Smooth muscle cell (in vitro differentiated cells): ENCODE data around the gene AFF2. TPM values are rescaled to one million over a fixed set of nuclear protein-coding genes. Genes with fewer than 3 reads are reported as not detected.

Experiments used
- DNase-seq: peaks from one replicate; lab custom pipeline; 2025; ENCODE audit not compliant: unreplicated experiment; lab: John Stamatoyannopoulos, UW
- H2AFZ ChIP-seq: fragments of 200-600 bp; sonication (generic); 2 replicates; pipeline ENCODE4 v1.6.0; 2016; ENCODE audit warnings: antibody characterized with exemption, low read depth, mild to moderate bottlenecking
- H3F3A ChIP-seq: fragments of 200-600 bp; sonication (generic); 2 replicates; pipeline ENCODE4 v1.6.0; 2017; ENCODE audit warnings: antibody characterized with exemption, low read depth
- H3K27ac ChIP-seq: fragments of 200-600 bp; sonication (generic); 2 replicates; pipeline ENCODE4 v1.5.1; 2016; ENCODE audit warnings: low read depth, mild to moderate bottlenecking
- H3K27me3 ChIP-seq: fragments of 200-600 bp; sonication (generic); 2 replicates; pipeline ENCODE4 v1.6.1; 2016; ENCODE audit warnings: low read depth, mild to moderate bottlenecking
- H3K36me3 ChIP-seq: fragments of 200-600 bp; sonication (generic); 2 replicates; pipeline ENCODE4 v1.5.1; 2016; ENCODE audit warnings: low read depth
- H3K4me1 ChIP-seq: fragments of 200-600 bp; sonication (generic); 2 replicates; pipeline ENCODE4 v1.5.1; 2016; ENCODE audit warnings: low read depth
- H3K4me2 ChIP-seq: fragments of 200-600 bp; sonication (generic); 2 replicates; pipeline ENCODE4 v1.6.0; 2016; ENCODE audit warnings: mild to moderate bottlenecking
- H3K4me3 ChIP-seq: fragments of 200-600 bp; sonication (generic); 2 replicates; pipeline ENCODE4 v1.5.1; 2016; ENCODE audit warnings: mild to moderate bottlenecking
- H3K79me2 ChIP-seq: fragments of 200-600 bp; sonication (generic); 2 replicates; pipeline ENCODE4 v1.6.0; 2016; ENCODE audit warnings: low read depth, mild to moderate bottlenecking
- H3K9ac ChIP-seq: fragments of 200-600 bp; sonication (generic); 2 replicates; pipeline ENCODE4 v1.6.0; 2016; ENCODE audit warnings: low read depth
- H3K9me3 ChIP-seq: fragments of 200-600 bp; sonication (generic); replicated peaks from 2 replicates; pipeline ENCODE4 v1.5.1; 2016; ENCODE audit warnings: low read depth
- H4K20me1 ChIP-seq: fragments of 200-600 bp; sonication (generic); 2 replicates; pipeline ENCODE4 v1.6.0; 2016; ENCODE audit warnings: low read depth
- CTCF ChIP-seq: fragments of 200-600 bp; sonication (generic); IDR thresholded peaks from 2 replicates; pipeline ENCODE4 v1.5.1; 2017; ENCODE audit warnings: borderline replicate concordance, mild to moderate bottlenecking, antibody characterized with exemption; ENCODE audit not compliant: insufficient read depth, poor library complexity, severe bottlenecking
- WGBS: methylation state at CpG from one replicate; pipeline ENCODE4 v1.1.7; 2016; ENCODE audit warnings: low lambda C conversion rate; 5-methylcytosine and 5-hydroxymethylcytosine counted together
- polyA plus RNA-seq: library from polyadenylated mRNA; unstranded; fragments of >200 nt; fragmentation: Nextera tagmentation; extraction: Ambion mirVana; gene quantifications from 2 replicates; pipeline ENCODE4 v1.2.1, GENCODE V29; 2016
- total RNA-seq: library from RNA; depleted of rRNA; stranded (reverse); fragments of >200 nt; gene quantifications from 2 replicates; pipeline ENCODE4 v1.2.3, GENCODE V29; 2014

Gene AFF2
- total and polyA plus RNA-seq, 2 experiments from 2014 or later, result 0.57 to 3.6 TPM

DNA sequence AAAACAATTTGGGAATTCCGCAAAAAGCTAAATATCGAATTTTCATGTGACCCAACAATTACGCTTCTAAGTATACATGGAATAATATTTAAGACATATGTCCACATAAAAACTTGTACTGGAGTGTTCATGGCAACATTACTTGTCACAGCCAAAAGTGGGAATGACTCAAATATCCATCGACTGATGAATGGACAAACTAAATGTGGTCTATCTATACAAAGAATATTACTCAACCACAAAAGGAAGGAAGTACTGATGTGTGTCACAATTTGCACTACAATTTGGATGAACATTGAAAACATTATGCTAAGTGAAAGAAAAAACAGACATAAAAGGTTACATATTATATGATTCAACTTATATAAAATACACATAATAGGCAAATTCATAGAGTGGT, 71.9 kb downstream of the AFF2 start:
- H3K27me3 ChIP-seq, result no peaks in the 10 kb centered on the region
- 87% methylated on average over 4 of the region's 4 CpGs for WGBS
- no peaks in the 10 kb centered on the region for H3F3A ChIP-seq
- H3K9me3 ChIP-seq, result no peaks in the 10 kb centered on the region
- no peak for TF ChIP-seq CTCF
- no peak overlapping the region for H3K9ac ChIP-seq
- no peaks in the 10 kb centered on the region for H3K36me3 ChIP-seq
- no peak overlapping the region for H3K4me3 ChIP-seq
- no peaks in the 10 kb centered on the region for H3K4me1 ChIP-seq
- H2AFZ ChIP-seq, result no peak overlapping the region
- H3K4me2 ChIP-seq, result no peak overlapping the region
- no peaks in the 10 kb centered on the region for H4K20me1 ChIP-seq
- no peaks in the 10 kb centered on the region for H3K79me2 ChIP-seq
- DNase-seq, result no peak
- no peak overlapping the region for H3K27ac ChIP-seq

DNA sequence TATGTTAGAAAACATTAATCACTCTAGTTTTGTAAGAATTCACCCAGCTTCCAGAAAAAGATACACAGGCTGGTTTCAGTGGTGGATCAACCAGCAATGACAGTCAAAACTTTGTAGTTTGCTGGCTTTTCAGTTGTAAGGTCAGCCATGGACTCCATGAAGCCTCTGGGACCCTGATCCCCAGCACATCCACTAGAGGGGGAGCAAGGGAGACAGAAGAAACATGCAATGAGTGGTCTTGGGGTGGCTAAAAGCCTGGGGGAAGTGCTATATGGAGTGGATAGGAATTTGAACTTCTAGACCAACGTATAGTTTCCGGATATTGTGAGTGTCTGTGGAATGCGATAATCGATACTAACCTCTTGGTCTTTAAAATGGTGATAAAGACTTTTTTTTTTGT, 72.7 kb downstream of the AFF2 start:
- no peak overlapping the region for H3K27ac ChIP-seq
- 91% methylated on average over 4 of the region's 4 CpGs for WGBS
- no peak overlapping the region for H3K4me2 ChIP-seq
- no peak for TF ChIP-seq CTCF
- no peaks in the 10 kb centered on the region for H3K9me3 ChIP-seq
- H3K4me1 ChIP-seq, result no peaks in the 10 kb centered on the region
- no peak overlapping the region for H2AFZ ChIP-seq
- H3F3A ChIP-seq, result no peaks in the 10 kb centered on the region
- H3K27me3 ChIP-seq, result no peaks in the 10 kb centered on the region
- no peaks in the 10 kb centered on the region for H3K36me3 ChIP-seq
- H3K4me3 ChIP-seq, result no peak overlapping the region
- no peaks in the 10 kb centered on the region for H3K79me2 ChIP-seq
- DNase-seq, result no peak
- no peaks in the 10 kb centered on the region for H4K20me1 ChIP-seq
- H3K9ac ChIP-seq, result no peak overlapping the region

- Histone ChIP-seq H3F3A (no peaks in the 10 kb centered on the region), H3K4me3 (no peak overlapping the region), H3K9ac (no peak overlapping the region), H3K4me2 (no peak overlapping the region), H3K79me2 (no peaks in the 10 kb centered on the region), H3K27ac (no peak overlapping the region), H3K36me3 (no peaks in the 10 kb centered on the region), H3K9me3 (no peaks in the 10 kb centered on the region), H4K20me1 (no peaks in the 10 kb centered on the region), H3K4me1 (no peaks in the 10 kb centered on the region), H2AFZ (no peak overlapping the region), H3K27me3 (no peaks in the 10 kb centered on the region)
- DNase-seq, result no peak
- no peak for TF ChIP-seq CTCF
- 61% methylated on average over 3 of the region's 3 CpGs for WGBS
Observed at GRCh38 chrX:148574237-148574973, 74.0 kb downstream of the AFF2 start.

DNA sequence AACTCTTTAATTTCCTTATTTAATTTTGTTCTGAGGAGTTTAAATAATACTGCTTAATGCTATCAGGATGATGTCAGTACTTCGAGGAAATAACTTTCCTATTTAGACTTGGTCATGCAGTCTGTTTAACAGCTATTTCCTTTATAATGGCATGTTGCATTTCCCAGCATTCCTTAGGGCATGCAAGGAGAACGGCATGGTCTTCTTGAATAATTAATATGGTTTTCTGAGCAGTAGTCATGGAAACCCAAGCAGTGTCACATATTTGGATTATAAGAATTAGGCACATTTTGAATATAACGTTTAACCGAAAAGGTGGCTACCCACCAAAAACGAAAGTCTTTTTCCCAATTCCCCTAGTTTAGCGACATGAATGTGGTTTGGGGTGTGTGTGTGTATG, 76.0 kb downstream of the AFF2 start:
- Histone ChIP-seq H2AFZ (no peak overlapping the region), H3K4me2 (no peak overlapping the region), H3K79me2 (no peaks in the 10 kb centered on the region), H4K20me1 (no peaks in the 10 kb centered on the region), H3F3A (no peaks in the 10 kb centered on the region), H3K27me3 (no peaks in the 10 kb centered on the region), H3K27ac (no peak overlapping the region), H3K36me3 (no peaks in the 10 kb centered on the region), H3K4me3 (no peak overlapping the region), H3K4me1 (no peaks in the 10 kb centered on the region), H3K9ac (no peak overlapping the region), H3K9me3 (no peaks in the 10 kb centered on the region)
- TF ChIP-seq CTCF, result no peak
- WGBS, result 74% methylated on average over 6 of the region's 6 CpGs
- no peak for DNase-seq
